Tibial artery (tissue), 4 donors: Measurements from ENCODE around the gene C17orf67.
"Not testable (repeated sequence)": the region's sequence is repeated elsewhere in the genome, so short reads cannot be mapped to it uniquely, and the experiment has no call there.

Source experiments
- DNase-seq, 2 donors: peaks; one replicate each; pipeline ENCODE4 v3.0.0-alpha.2; 2019
- H3K27ac ChIP-seq, 2 donors: fragments of 200-600 bp; sonication (generic) in 1 of 2; 1 replicate in 1 of 2; 2 replicates in 1 of 2; pipeline ENCODE4 v1.5.1; 2018 to 2019; ENCODE audit warnings: mild to moderate bottlenecking in 1 of 2
- H3K27me3 ChIP-seq, 2 donors: fragments of 200-600 bp; sonication (generic) in 1 of 2; one replicate each; pipeline versions ENCODE4 v1.5.1 to v1.6.0; 2016 to 2019
- H3K36me3 ChIP-seq, 3 donors: fragments of 200-600 bp; sonication (generic) in 2 of 3; one replicate each; pipeline ENCODE4 v1.5.1; 2016 to 2019; ENCODE audit warnings: mild to moderate bottlenecking in 2 of 3
- H3K4me1 ChIP-seq, 4 donors: fragments of 200-600 bp; sonication (generic) in 2 of 4; 1 replicate in 3 of 4; 2 replicates in 1 of 4; pipeline ENCODE4 v1.5.1; 2016 to 2019
- H3K4me3 ChIP-seq, 2 donors: fragments of 200-600 bp; sonication (generic) in 1 of 2; 1 replicate in 1 of 2; 2 replicates in 1 of 2; pipeline ENCODE4 v1.5.1; 2018 to 2019; ENCODE audit warnings: mild to moderate bottlenecking in 2 of 2
- H3K9me3 ChIP-seq, 3 donors: fragments of 200-600 bp; sonication (generic) in 1 of 3; one replicate each; pipeline ENCODE4 v1.5.1; 2016 to 2019
- CTCF ChIP-seq, 2 experiments: fragments of 200-600 bp in 1 of 2; fragments of 450-650 bp in 1 of 2; IDR thresholded peaks; one replicate each; pipeline ENCODE4 v1.5.1; 2017 to 2019; ENCODE audit warnings: antibody characterized with exemption in 2 of 2, mild to moderate bottlenecking in 1 of 2, moderate library complexity in 1 of 2
- intact Hi-C: fragments of 100-400 bp; cut with DNase I; formaldehyde crosslinking; loops from one replicate; pipeline ENCODE4 v1.15.0; 2023; ENCODE audit warnings: low total_unique reads

Gene C17orf67

GRCh38 chr17:56770427-56770826 is 63.3 kb downstream of the C17orf67 start:
- no peaks in the 10 kb centered on the region for H3K9me3 ChIP-seq
- intact Hi-C loops: no loop called here
- DNase-seq: no peak
- H3K4me1 ChIP-seq: no peaks in the 10 kb centered on the region
- no peaks in the 10 kb centered on the region for H3K36me3 ChIP-seq
- TF ChIP-seq CTCF (IDR thresholded peaks at IDR 0.05): no peak
- H3K27me3 ChIP-seq: peaks cover 0 to 10% of the 10 kb centered on the region in 2 donors
- no peak overlapping the region for H3K4me3 ChIP-seq
- no peak overlapping the region for H3K27ac ChIP-seq

GRCh38 chr17:56765449-56765848 is 68.3 kb downstream of the C17orf67 start:
- H3K27ac ChIP-seq: no peak overlapping the region
- no peak overlapping the region for H3K4me3 ChIP-seq
- H3K36me3 ChIP-seq: no peaks in the 10 kb centered on the region
- TF ChIP-seq CTCF (IDR thresholded peaks at IDR 0.05): no peak
- intact Hi-C loops: no loop called here
- H3K4me1 ChIP-seq: no peaks in the 10 kb centered on the region
- DNase-seq: no peak
- peaks cover 0 to 7% of the 10 kb centered on the region in 2 donors for H3K27me3 ChIP-seq
- H3K9me3 ChIP-seq: no peaks in the 10 kb centered on the region

GRCh38 chr17:56762988-56763387 is 70.7 kb downstream of the C17orf67 start:
- no peak for TF ChIP-seq CTCF (IDR thresholded peaks at IDR 0.05)
- Histone ChIP-seq H3K27ac (no peak overlapping the region), H3K36me3 (no peaks in the 10 kb centered on the region), H3K27me3 (peaks cover 0 to 7% of the 10 kb centered on the region in 2 donors), H3K4me3 (no peak overlapping the region), H3K9me3 (no peaks in the 10 kb centered on the region), H3K4me1 (no peaks in the 10 kb centered on the region)
- no peak for DNase-seq
- intact Hi-C loops: no loop called here

GRCh38 chr17:56762144-56762543 is 71.6 kb downstream of the C17orf67 start:
- H3K4me3 ChIP-seq: no peak overlapping the region
- no peaks in the 10 kb centered on the region for H3K9me3 ChIP-seq
- TF ChIP-seq CTCF (IDR thresholded peaks at IDR 0.05): no peak
- no peak overlapping the region for H3K27ac ChIP-seq
- no peaks in the 10 kb centered on the region for H3K36me3 ChIP-seq
- intact Hi-C loops: no loop called here
- H3K27me3 ChIP-seq: peaks cover 0 to 7% of the 10 kb centered on the region in 2 donors
- no peak for DNase-seq
- H3K4me1 ChIP-seq: no peaks in the 10 kb centered on the region

- no peak for TF ChIP-seq CTCF (IDR thresholded peaks at IDR 0.05)
- no peak overlapping the region for H3K4me3 ChIP-seq
- H3K4me1 ChIP-seq: no peaks in the 10 kb centered on the region
- no peaks in the 10 kb centered on the region for H3K9me3 ChIP-seq
- intact Hi-C loops: no loop called here
- H3K27ac ChIP-seq: no peak overlapping the region
- no peaks in the 10 kb centered on the region for H3K36me3 ChIP-seq
- no peak for DNase-seq
- H3K27me3 ChIP-seq: peaks cover 0 to 7% of the 10 kb centered on the region in 2 donors
Measured at GRCh38 chr17:56761387-56761786, 72.3 kb downstream of the C17orf67 start.

- H3K4me1 ChIP-seq, H3K4me3 ChIP-seq, H3K9me3 ChIP-seq, H3K27me3 ChIP-seq, H3K36me3 ChIP-seq, DNase-seq, H3K27ac ChIP-seq, intact Hi-C loops: not testable (repeated sequence)
Measured at GRCh38 chr17:56757611-56758010, 76.1 kb downstream of the C17orf67 start.
